BLaER1 (cell line): ENCODE measurements around the gene CASQ1.

ENCODE experiments used
- H3K27ac ChIP-seq: shearing (Covaris generic); formaldehyde crosslinking; 2 replicates; pipeline ENCODE4 v1.8.1; 2022
- H3K27me3 ChIP-seq: shearing (Covaris generic); formaldehyde crosslinking; 2 replicates; pipeline ENCODE4 v1.8.1; 2022
- H3K36me3 ChIP-seq: shearing (Covaris generic); formaldehyde crosslinking; 2 replicates; pipeline ENCODE4 v1.8.1; 2022
- H3K4me1 ChIP-seq: shearing (Covaris generic); formaldehyde crosslinking; 2 replicates; pipeline ENCODE4 v1.8.1; 2022
- H3K4me2 ChIP-seq: shearing (Covaris generic); formaldehyde crosslinking; 2 replicates; pipeline ENCODE4 v1.8.1; 2022
- H3K4me3 ChIP-seq: shearing (Covaris generic); formaldehyde crosslinking; 2 replicates; pipeline ENCODE4 v1.8.1; 2022
- H3K9ac ChIP-seq: shearing (Covaris generic); formaldehyde crosslinking; 2 replicates; pipeline ENCODE4 v1.8.1; 2022
- H3K9me3 ChIP-seq: shearing (Covaris generic); formaldehyde crosslinking; 2 replicates; pipeline ENCODE4 v1.8.1; 2022
- H4K20me1 ChIP-seq: shearing (Covaris generic); formaldehyde crosslinking; 2 replicates; pipeline ENCODE4 v1.8.1; 2022
- Cebpa-rat ChIP-seq: shearing (Covaris generic); IDR thresholded peaks from 2 replicates; pipeline ENCODE4 v1.8.1; 2022

CASQ1 gene

GRCh38 chr1:160189649-160190625 is at the start of gene CASQ1:
TSS of gene CASQ1 (plus strand) at chr1:160190575. CDS start at chr1:160190752, 177 bp downstream.
- Histone ChIP-seq H3K27me3 (no peaks in the 10 kb centered on the region), H3K4me2 (no peak within 1 kb of the TSS), H3K9ac (no peak within 1 kb of the TSS), H3K4me3 (no peak within 1 kb of the TSS), H4K20me1 (no peaks in the 10 kb centered on the region), H3K9me3 (no peaks in the 10 kb centered on the region), H3K4me1 (no peaks in the 10 kb centered on the region; the same call in 1 of the 2 replicates), H3K27ac (no peak within 1 kb of the TSS), H3K36me3 (no peaks in the 10 kb centered on the region)
- TF ChIP-seq Cebpa-rat: no peak

- Histone ChIP-seq H4K20me1 (no peaks in the 10 kb centered on the region), H3K4me3 (no peak overlapping the region), H3K4me1 (peaks cover 10% of the 10 kb centered on the region), H3K27me3 (no peaks in the 10 kb centered on the region), H3K36me3 (no peaks in the 10 kb centered on the region), H3K4me2 (no peak overlapping the region), H3K27ac (no peak overlapping the region), H3K9ac (no peak overlapping the region), H3K9me3 (no peaks in the 10 kb centered on the region)
- TF ChIP-seq Cebpa-rat: no peak
Measured at GRCh38 chr1:160143695-160144094, 46.7 kb upstream of the CASQ1 start.

- Histone ChIP-seq H3K27me3 (no peaks in the 10 kb centered on the region), H3K9me3 (no peaks in the 10 kb centered on the region)
Measured at GRCh38 chr1:160144921-160145320, 45.5 kb upstream of the CASQ1 start.

GRCh38 chr1:160146107-160146506 is 44.3 kb upstream of the CASQ1 start:
- Histone ChIP-seq H3K9ac (no peak overlapping the region), H3K9me3 (no peaks in the 10 kb centered on the region), H3K4me2 (no peak overlapping the region), H3K27me3 (no peaks in the 10 kb centered on the region), H3K4me1 (peaks cover 2% of the 10 kb centered on the region), H4K20me1 (no peaks in the 10 kb centered on the region), H3K27ac (no peak overlapping the region), H3K4me3 (no peak overlapping the region), H3K36me3 (no peaks in the 10 kb centered on the region)
- TF ChIP-seq Cebpa-rat: no peak

More at GRCh38 chr1:160144921-160145320, 45.5 kb upstream of the CASQ1 start:
- TF ChIP-seq Cebpa-rat: no peak
- H3K9ac ChIP-seq: no peak overlapping the region
- H4K20me1 ChIP-seq: no peaks in the 10 kb centered on the region
- peaks cover 10% of the 10 kb centered on the region for H3K4me1 ChIP-seq
- H3K27ac ChIP-seq: no peak overlapping the region
- H3K36me3 ChIP-seq: no peaks in the 10 kb centered on the region
- H3K4me2 ChIP-seq: no peak overlapping the region
- no peak overlapping the region for H3K4me3 ChIP-seq

- H3K4me1 ChIP-seq: no peaks in the 10 kb centered on the region
- no peak for TF ChIP-seq Cebpa-rat
- H3K27ac ChIP-seq: no peak overlapping the region
- no peaks in the 10 kb centered on the region for H3K9me3 ChIP-seq
- no peaks in the 10 kb centered on the region for H3K36me3 ChIP-seq
- no peaks in the 10 kb centered on the region for H3K27me3 ChIP-seq
- no peaks in the 10 kb centered on the region for H4K20me1 ChIP-seq
- H3K4me3 ChIP-seq: no peak overlapping the region
- no peak overlapping the region for H3K9ac ChIP-seq
- no peak overlapping the region for H3K4me2 ChIP-seq
Measured at GRCh38 chr1:160148121-160148520, 42.3 kb upstream of the CASQ1 start.

GRCh38 chr1:160149233-160149632 is 41.1 kb upstream of the CASQ1 start:
- Histone ChIP-seq H3K4me3 (no peak overlapping the region), H3K9ac (no peak overlapping the region), H3K36me3 (no peaks in the 10 kb centered on the region), H3K9me3 (no peaks in the 10 kb centered on the region), H4K20me1 (no peaks in the 10 kb centered on the region), H3K27ac (no peak overlapping the region), H3K4me2 (no peak overlapping the region), H3K4me1 (no peaks in the 10 kb centered on the region), H3K27me3 (no peaks in the 10 kb centered on the region)
- no peak for TF ChIP-seq Cebpa-rat

GRCh38 chr1:160149716-160150115 is 40.7 kb upstream of the CASQ1 start:
- no peak for TF ChIP-seq Cebpa-rat
- H3K27me3 ChIP-seq: no peaks in the 10 kb centered on the region

GRCh38 chr1:160151303-160151702 is 39.1 kb upstream of the CASQ1 start, which contains the start of gene ATP1A4:
TSS of gene ATP1A4 (plus strand) at chr1:160151603. CDS start at chr1:160152041, 438 bp downstream.
- Histone ChIP-seq H3K4me1 (no peaks in the 10 kb centered on the region), H3K27ac (no peak within 1 kb of the TSS), H3K9me3 (no peaks in the 10 kb centered on the region), H3K4me2 (no peak within 1 kb of the TSS), H4K20me1 (no peaks in the 10 kb centered on the region), H3K27me3 (no peaks in the 10 kb centered on the region), H3K36me3 (no peaks in the 10 kb centered on the region), H3K4me3 (no peak within 1 kb of the TSS), H3K9ac (no peak within 1 kb of the TSS)
- TF ChIP-seq Cebpa-rat: no peak

More at GRCh38 chr1:160149716-160150115, 40.7 kb upstream of the CASQ1 start:
- Histone ChIP-seq H3K9ac (no peak overlapping the region), H3K4me2 (no peak overlapping the region), H3K27ac (no peak overlapping the region), H3K9me3 (no peaks in the 10 kb centered on the region), H3K36me3 (no peaks in the 10 kb centered on the region), H4K20me1 (no peaks in the 10 kb centered on the region), H3K4me3 (no peak overlapping the region), H3K4me1 (no peaks in the 10 kb centered on the region)

- H4K20me1 ChIP-seq: no peaks in the 10 kb centered on the region
Measured at GRCh38 chr1:160154790-160155189, 35.6 kb upstream of the CASQ1 start.

GRCh38 chr1:160156361-160156760 is 34.0 kb upstream of the CASQ1 start:
- H4K20me1 ChIP-seq: no peaks in the 10 kb centered on the region
- H3K36me3 ChIP-seq: no peaks in the 10 kb centered on the region
- H3K4me3 ChIP-seq: no peak overlapping the region
- H3K27ac ChIP-seq: no peak overlapping the region
- H3K4me2 ChIP-seq: no peak overlapping the region
- H3K9ac ChIP-seq: no peak overlapping the region
- no peaks in the 10 kb centered on the region for H3K4me1 ChIP-seq
- H3K27me3 ChIP-seq: no peaks in the 10 kb centered on the region
- no peak for TF ChIP-seq Cebpa-rat
- no peaks in the 10 kb centered on the region for H3K9me3 ChIP-seq

More at GRCh38 chr1:160154790-160155189, 35.6 kb upstream of the CASQ1 start:
- TF ChIP-seq Cebpa-rat: no peak
- no peak overlapping the region for H3K9ac ChIP-seq
- H3K27ac ChIP-seq: no peak overlapping the region
- no peaks in the 10 kb centered on the region for H3K27me3 ChIP-seq
- no peaks in the 10 kb centered on the region for H3K9me3 ChIP-seq
- H3K4me3 ChIP-seq: no peak overlapping the region
- H3K36me3 ChIP-seq: no peaks in the 10 kb centered on the region
- no peaks in the 10 kb centered on the region for H3K4me1 ChIP-seq
- no peak overlapping the region for H3K4me2 ChIP-seq
